PC-3 (cell line): ENCODE data around the gene DLEC1.

Experiments
- CTCF ChIP-seq: fragments of 300-600 bp; sonication (generic); conservative IDR thresholded peaks from 2 replicates; pipeline ENCODE4 v1.5.1; 2017; ENCODE audit warnings: antibody characterized with exemption, low read depth, mild to moderate bottlenecking, low read length
- EZH2 ChIP-seq: fragments of 300-600 bp; sonication (generic); IDR thresholded peaks from one replicate; pipeline ENCODE4 v1.6.1; 2017; ENCODE audit warnings: antibody characterized with exemption, mild to moderate bottlenecking, low read length; ENCODE audit not compliant: unreplicated experiment
- EZH2phosphoT487 ChIP-seq: fragments of 300-600 bp; sonication (generic); IDR thresholded peaks from 2 replicates; pipeline ENCODE4 v1.6.1; 2018; ENCODE audit warnings: mild to moderate bottlenecking, antibody characterized with exemption, low read length, borderline replicate concordance

- TF ChIP-seq CTCF (no peak), EZH2 (no peak), EZH2phosphoT487 (no peak)
These were observed 128.6 kb downstream of the DLEC1 start for GRCh38 chr3:38167591-38167990.
